ENCODE results near the gene BEND5. TPM values are rescaled to one million over a fixed set of nuclear protein-coding genes. Genes with fewer than 3 reads are reported as not detected.

BEND5 gene
- total RNA-seq, 1 donor from 2014 or later, result 15.9 TPM

DNA sequence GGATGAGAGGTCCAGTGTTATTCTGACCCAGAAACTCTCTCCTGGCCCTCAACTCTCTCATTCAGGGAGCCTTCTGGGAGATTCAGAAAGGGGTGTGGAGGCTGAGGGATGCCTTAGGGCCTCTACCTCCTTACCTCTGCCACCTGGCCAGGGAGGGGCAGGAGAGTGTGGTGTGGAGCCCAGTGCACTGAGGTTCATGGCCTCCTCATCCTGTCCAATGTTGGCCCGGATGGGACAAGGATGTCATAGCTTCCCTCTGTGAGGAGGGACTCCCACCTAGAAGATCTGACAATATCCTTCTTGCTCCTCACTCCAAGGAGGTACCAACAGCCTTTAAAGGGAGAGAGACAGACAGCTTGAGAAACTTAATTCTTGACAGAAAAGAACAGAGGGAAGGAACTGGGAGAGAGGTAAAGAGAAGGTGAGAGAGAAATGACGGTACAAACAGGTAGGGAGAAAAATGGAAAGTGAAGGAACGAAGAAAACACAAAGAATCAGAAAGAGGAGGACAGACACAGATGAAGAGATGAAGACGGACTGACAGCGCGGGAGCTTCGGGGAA, 779 bp downstream of the BEND5 start:
- Histone ChIP-seq H3K9me3 (ENCODE audit: low read depth) (no peaks in the 10 kb centered on the region), H3K79me2 (ENCODE audit: low read depth) (peaks cover 47% of the 10 kb centered on the region), H3K27me3 (no peaks in the 10 kb centered on the region), H3K4me2 (peak overlapping the region; percentile 99), H3K4me3 (peak overlapping the region; percentile 97), H3K4me1 (peaks cover 18% of the 10 kb centered on the region), H4K20me1 (ENCODE audit: low read depth) (peaks cover 29% of the 10 kb centered on the region), H3K9ac (peak overlapping the region; percentile 78), H3F3A (ENCODE audit: low read depth) (peaks cover 4% of the 10 kb centered on the region), H2AFZ (replicated peaks) (peak overlapping the region; percentile 64), H3K27ac (no peak overlapping the region), H3K36me3 (no peaks in the 10 kb centered on the region)
- Mint-ChIP-seq H3K27me3 (ENCODE audit: insufficient read depth, low read depth) (no peaks in the 10 kb centered on the region), H3K4me1 (peaks cover 22% of the 10 kb centered on the region), H3K36me3 (peaks cover 14% of the 10 kb centered on the region), H3K9me3 (no peaks in the 10 kb centered on the region), H3K4me3 (peak overlapping the region; percentile 95), H3K27ac (peak overlapping the region; percentile 83)
- TF ChIP-seq EZH2phosphoT487 (IDR thresholded peaks at IDR 0.05) (no peak), CTCF (IDR thresholded peaks at IDR 0.05) (no peak), EZH2 (IDR thresholded peaks at IDR 0.05) (no peak)
- DNase-seq (ENCODE audit: low spot score), result no peak

- Histone ChIP-seq H3K36me3 (no peaks in the 10 kb centered on the region), H2AFZ (replicated peaks) (no peak overlapping the region), H3K27ac (no peak overlapping the region), H3K27me3 (no peaks in the 10 kb centered on the region), H3K4me1 (peaks cover 18% of the 10 kb centered on the region), H3K4me3 (no peak overlapping the region), H3K4me2 (no peak overlapping the region), H3K9me3 (ENCODE audit: low read depth) (no peaks in the 10 kb centered on the region), H4K20me1 (ENCODE audit: low read depth) (peaks cover 55% of the 10 kb centered on the region), H3K79me2 (ENCODE audit: low read depth) (peaks cover 62% of the 10 kb centered on the region), H3F3A (ENCODE audit: low read depth) (peaks cover 4% of the 10 kb centered on the region), H3K9ac (no peak overlapping the region)
- Mint-ChIP-seq H3K4me3 (no peak overlapping the region), H3K4me1 (peaks cover 24% of the 10 kb centered on the region), H3K36me3 (peaks cover 19% of the 10 kb centered on the region), H3K27me3 (ENCODE audit: insufficient read depth, low read depth) (no peaks in the 10 kb centered on the region), H3K9me3 (no peaks in the 10 kb centered on the region), H3K27ac (no peak overlapping the region)
- no peak for DNase-seq (ENCODE audit: low spot score)
- TF ChIP-seq EZH2 (IDR thresholded peaks at IDR 0.05) (no peak), CTCF (IDR thresholded peaks at IDR 0.05) (no peak), EZH2phosphoT487 (IDR thresholded peaks at IDR 0.05) (no peak)
Measured at GRCh38 chr1:48773133-48773532, 3.6 kb downstream of the BEND5 start.

DNA sequence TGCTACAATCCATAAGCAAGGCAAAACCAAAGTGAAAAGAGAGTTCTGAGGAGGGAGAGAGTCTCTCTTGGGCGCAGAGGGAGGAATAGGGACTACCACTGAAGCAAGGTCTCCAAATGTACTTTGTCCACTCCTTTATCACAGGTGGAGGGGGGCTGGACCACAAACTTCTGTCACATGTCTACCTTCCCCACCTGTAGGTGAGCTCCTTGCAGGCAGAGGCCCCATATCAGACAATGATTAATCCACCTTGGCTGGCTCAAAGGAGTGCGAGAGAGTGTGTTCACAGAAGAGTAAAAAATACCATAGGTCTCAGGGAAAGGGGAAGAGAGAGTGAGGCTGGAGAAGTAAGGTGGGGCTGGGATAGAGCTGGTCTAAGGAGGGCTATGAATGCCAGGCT, 4.5 kb downstream of the BEND5 start:
- Histone ChIP-seq H3K36me3 (no peaks in the 10 kb centered on the region), H3F3A (ENCODE audit: low read depth) (no peaks in the 10 kb centered on the region), H4K20me1 (ENCODE audit: low read depth) (peaks cover 62% of the 10 kb centered on the region), H3K9me3 (ENCODE audit: low read depth) (no peaks in the 10 kb centered on the region), H3K27me3 (no peaks in the 10 kb centered on the region), H3K9ac (no peak overlapping the region), H3K79me2 (ENCODE audit: low read depth) (peaks cover 62% of the 10 kb centered on the region), H3K4me3 (no peak overlapping the region), H2AFZ (replicated peaks) (no peak overlapping the region), H3K27ac (no peak overlapping the region), H3K4me2 (no peak overlapping the region), H3K4me1 (peaks cover 18% of the 10 kb centered on the region)
- TF ChIP-seq EZH2phosphoT487 (IDR thresholded peaks at IDR 0.05) (no peak), CTCF (IDR thresholded peaks at IDR 0.05) (no peak), EZH2 (IDR thresholded peaks at IDR 0.05) (no peak)
- Mint-ChIP-seq H3K4me3 (no peak overlapping the region), H3K27ac (no peak overlapping the region), H3K27me3 (ENCODE audit: insufficient read depth, low read depth) (no peaks in the 10 kb centered on the region), H3K4me1 (peaks cover 17% of the 10 kb centered on the region), H3K9me3 (no peaks in the 10 kb centered on the region), H3K36me3 (peaks cover 24% of the 10 kb centered on the region)
- DNase-seq (ENCODE audit: low spot score), result no peak
